GM15510 (cell line): ENCODE measurements around the gene CALN1.

Source experiments
- POLR2A ChIP-seq: IDR thresholded peaks from 3 replicates; pipeline ENCODE4 v1.6.1; 2011; ENCODE audit warnings: borderline replicate concordance; ENCODE audit not compliant: insufficient read length; ENCODE audit errors: extremely low read depth

CALN1 gene

GRCh38 chr7:71733107-71733870 lies 678.8 kb downstream of the CALN1 start:
- no peak for TF ChIP-seq POLR2A

GRCh38 chr7:71731740-71732139 lies 680.4 kb downstream of the CALN1 start:
- TF ChIP-seq POLR2A, result no peak
